ENCODE data around the gene CD40.

Gene CD40

GRCh38 chr20:46169245-46170171 is 51.4 kb downstream of the CD40 start:
- TF ChIP-seq, protein P1, sequence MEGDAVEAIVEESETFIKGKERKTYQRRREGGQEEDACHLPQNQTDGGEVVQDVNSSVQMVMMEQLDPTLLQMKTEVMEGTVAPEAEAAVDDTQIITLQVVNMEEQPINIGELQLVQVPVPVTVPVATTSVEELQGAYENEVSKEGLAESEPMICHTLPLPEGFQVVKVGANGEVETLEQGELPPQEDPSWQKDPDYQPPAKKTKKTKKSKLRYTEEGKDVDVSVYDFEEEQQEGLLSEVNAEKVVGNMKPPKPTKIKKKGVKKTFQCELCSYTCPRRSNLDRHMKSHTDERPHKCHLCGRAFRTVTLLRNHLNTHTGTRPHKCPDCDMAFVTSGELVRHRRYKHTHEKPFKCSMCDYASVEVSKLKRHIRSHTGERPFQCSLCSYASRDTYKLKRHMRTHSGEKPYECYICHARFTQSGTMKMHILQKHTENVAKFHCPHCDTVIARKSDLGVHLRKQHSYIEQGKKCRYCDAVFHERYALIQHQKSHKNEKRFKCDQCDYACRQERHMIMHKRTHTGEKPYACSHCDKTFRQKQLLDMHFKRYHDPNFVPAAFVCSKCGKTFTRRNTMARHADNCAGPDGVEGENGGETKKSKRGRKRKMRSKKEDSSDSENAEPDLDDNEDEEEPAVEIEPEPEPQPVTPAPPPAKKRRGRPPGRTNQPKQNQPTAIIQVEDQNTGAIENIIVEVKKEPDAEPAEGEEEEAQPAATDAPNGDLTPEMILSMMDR (IDR thresholded peaks at IDR 0.05; ENCODE audit: insufficient read depth, low read depth, low read length, missing control alignments), result no peak
- no peak overlapping the region for H3K4me3 ChIP-seq (ENCODE audit: low read length)
- peak; percentile 67 for DNase-seq (ENCODE audit: low read depth)

- TF ChIP-seq, protein P1 (IDR thresholded peaks at IDR 0.05; ENCODE audit: insufficient read depth, low read depth, low read length, missing control alignments), result no peak
- no peak overlapping the region for H3K4me3 ChIP-seq (ENCODE audit: low read length)
- no peak for DNase-seq (ENCODE audit: low read depth)
Measured at GRCh38 chr20:46171476-46171875, 53.4 kb downstream of the CD40 start.

GRCh38 chr20:46171909-46172308 is 53.8 kb downstream of the CD40 start:
- H3K4me3 ChIP-seq (ENCODE audit: low read length), result no peak overlapping the region
- TF ChIP-seq, protein P1 (IDR thresholded peaks at IDR 0.05; ENCODE audit: insufficient read depth, low read depth, low read length, missing control alignments), result no peak
- DNase-seq (ENCODE audit: low read depth), result no peak

GRCh38 chr20:46172455-46172854 is 54.3 kb downstream of the CD40 start:
- TF ChIP-seq, protein P1 (IDR thresholded peaks at IDR 0.05; ENCODE audit: insufficient read depth, low read depth, low read length, missing control alignments), result no peak

DNA sequence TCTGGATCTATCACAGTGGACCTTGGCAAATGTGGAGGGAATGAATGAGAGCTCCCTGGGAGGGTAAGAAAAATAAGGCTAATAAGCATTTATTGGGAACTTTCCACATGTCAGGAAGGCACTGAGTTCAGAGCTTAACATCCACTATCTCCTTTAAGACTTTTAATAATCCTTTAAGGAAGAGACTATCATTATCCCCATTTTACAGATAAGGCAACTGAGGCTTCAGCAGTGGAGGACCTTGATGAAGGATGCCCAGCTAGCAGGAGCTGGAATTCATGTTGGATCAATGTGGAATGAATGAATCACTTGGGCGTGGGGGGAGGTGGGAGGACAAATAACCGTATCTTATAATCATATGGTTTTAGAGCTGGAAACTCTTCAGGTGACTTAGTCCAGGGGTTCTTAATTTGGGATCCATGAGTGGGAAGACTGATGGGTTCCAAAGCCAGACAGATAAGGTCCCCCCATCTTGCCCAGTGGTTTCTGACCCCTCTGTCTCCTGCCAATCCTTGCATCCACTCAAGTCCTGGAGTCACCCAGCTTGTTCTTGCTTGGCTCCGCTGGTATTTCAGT is 54.9 kb downstream of the CD40 start:
- DNase-seq (ENCODE audit: low read depth), result no peak
- H3K4me3 ChIP-seq (ENCODE audit: low read length), result no peak overlapping the region
- TF ChIP-seq, protein P1 (IDR thresholded peaks at IDR 0.05; ENCODE audit: insufficient read depth, low read depth, low read length, missing control alignments), result no peak

More at GRCh38 chr20:46172455-46172854, 54.3 kb downstream of the CD40 start:
- H3K4me3 ChIP-seq (ENCODE audit: low read length), result no peak overlapping the region
- no peak for DNase-seq (ENCODE audit: low read depth)

- DNase-seq (ENCODE audit: low read depth), result no peak
- TF ChIP-seq, protein P1 (IDR thresholded peaks at IDR 0.05; ENCODE audit: insufficient read depth, low read depth, low read length, missing control alignments), result no peak
- no peak overlapping the region for H3K4me3 ChIP-seq (ENCODE audit: low read length)
Measured at GRCh38 chr20:46173652-46174468, 55.7 kb downstream of the CD40 start.

Measured in epithelial cell of esophagus (primary cell).